ENCODE results near the gene SC5D. TPM values are rescaled to one million over a fixed set of nuclear protein-coding genes. Genes with fewer than 3 reads are reported as not detected.

The SC5D gene
- polyA plus RNA-seq, 1 donor, result 67.7 TPM

GRCh38 chr11:121352251-121352891 lies 59.8 kb downstream of the SC5D start:
- DNase-seq, result peak; percentile 44

GRCh38 chr11:121354192-121354591 lies 61.6 kb downstream of the SC5D start:
- DNase-seq, result no peak

GRCh38 chr11:121356357-121356756 lies 63.8 kb downstream of the SC5D start:
- no peak for DNase-seq

Other genes with a start within 250 kb of the SC5D start
- gene TECTA, start 191.5 kb upstream of the SC5D start, polyA plus RNA-seq (ENCODE audit: insufficient read length), result 3.2 TPM
- 41.9 TPM for gene SORL1, start 159.5 kb downstream of the SC5D start, polyA plus RNA-seq (ENCODE audit: insufficient read length)

Measured in left kidney (tissue), 2 donors.